Airway epithelial cell (primary cell): ENCODE results near the gene CNTN5. TPM values are rescaled to one million over a fixed set of nuclear protein-coding genes. Genes with fewer than 3 reads are reported as not detected.

ENCODE experiments used
- total RNA-seq: library from RNA; depleted of rRNA; stranded (reverse); fragments of >200 nt; gene quantifications from 2 replicates; pipeline ENCODE4 v1.2.3, GENCODE V29; 2015

The CNTN5 gene
- total RNA-seq = not detected in 2 replicates

DNA sequence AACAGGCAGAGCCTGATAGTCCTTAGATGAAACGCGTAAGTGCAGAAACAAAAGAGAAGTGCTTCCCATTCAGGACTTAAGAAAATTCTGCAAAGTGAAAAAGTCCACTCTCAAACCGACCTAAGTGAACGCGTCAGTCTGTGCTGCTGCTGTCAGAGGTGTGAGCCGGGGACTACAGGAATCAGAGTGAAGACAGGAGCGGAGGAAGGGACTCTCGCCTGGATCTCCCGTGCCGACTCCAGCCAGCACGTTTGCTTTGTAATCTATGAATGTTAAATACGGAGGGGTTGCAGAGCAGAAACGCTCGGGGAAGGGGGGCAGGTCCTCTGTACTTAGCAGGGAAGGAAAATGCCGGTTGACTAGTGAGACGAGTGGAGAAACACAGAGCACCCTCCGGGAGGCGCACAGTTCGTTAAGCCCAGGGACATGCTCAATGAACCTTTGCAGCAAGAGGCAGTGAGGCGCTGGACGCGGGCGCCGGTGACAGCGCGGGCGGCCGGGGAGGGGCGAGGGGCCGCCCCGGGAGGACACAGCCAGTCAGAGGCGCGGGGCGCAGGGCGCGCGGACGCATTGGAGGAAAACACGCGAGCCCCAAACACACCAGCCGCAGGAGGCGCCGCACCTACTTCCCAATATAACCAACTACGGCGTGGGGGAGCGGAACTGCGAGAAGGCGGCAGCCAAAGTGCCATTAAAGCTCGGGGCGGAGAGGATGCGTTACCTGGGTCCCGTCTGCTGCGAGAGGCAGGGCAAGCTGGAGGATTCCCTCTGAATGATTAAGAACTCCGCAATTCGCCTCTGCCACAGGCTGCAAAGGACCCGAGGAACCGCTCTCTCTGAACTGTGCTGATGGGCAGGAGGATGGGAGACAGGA, at the start of gene CNTN5:
CNTN5 (plus strand) TSS at position 598 of the 874 bp plus-strand sequence.

